ENCODE measurements around the gene KLF15.

KLF15 gene

DNA sequence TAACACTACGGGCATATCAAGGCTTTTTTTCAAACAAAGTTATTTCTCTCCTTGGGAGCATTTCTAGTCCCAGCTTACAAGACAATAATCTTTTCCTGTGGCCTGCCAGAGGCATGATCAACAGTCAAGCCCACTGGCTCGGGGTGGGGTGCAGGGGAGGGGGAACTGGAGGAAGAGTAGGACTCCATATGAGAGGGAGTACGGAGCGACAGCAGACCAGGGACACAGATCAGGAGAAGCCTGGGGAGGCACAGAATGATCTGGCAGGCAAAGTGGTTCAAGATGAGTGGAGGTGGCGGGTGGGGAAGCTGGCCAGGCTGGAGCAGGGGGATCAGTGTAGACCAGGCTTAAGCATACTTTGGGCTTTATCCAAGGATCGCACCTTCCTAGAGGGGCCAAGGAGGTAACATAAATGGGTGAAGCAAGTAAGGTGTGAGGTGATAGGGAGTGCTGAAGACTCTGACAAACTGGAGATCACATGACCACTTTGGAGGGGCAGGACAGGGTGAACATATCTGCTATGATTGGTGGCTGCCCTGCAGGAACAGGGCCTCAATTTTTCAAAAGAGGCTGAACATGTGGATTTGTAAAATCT lies 37.4 kb downstream of the KLF15 start:
- DNase-seq, result no peak

DNA sequence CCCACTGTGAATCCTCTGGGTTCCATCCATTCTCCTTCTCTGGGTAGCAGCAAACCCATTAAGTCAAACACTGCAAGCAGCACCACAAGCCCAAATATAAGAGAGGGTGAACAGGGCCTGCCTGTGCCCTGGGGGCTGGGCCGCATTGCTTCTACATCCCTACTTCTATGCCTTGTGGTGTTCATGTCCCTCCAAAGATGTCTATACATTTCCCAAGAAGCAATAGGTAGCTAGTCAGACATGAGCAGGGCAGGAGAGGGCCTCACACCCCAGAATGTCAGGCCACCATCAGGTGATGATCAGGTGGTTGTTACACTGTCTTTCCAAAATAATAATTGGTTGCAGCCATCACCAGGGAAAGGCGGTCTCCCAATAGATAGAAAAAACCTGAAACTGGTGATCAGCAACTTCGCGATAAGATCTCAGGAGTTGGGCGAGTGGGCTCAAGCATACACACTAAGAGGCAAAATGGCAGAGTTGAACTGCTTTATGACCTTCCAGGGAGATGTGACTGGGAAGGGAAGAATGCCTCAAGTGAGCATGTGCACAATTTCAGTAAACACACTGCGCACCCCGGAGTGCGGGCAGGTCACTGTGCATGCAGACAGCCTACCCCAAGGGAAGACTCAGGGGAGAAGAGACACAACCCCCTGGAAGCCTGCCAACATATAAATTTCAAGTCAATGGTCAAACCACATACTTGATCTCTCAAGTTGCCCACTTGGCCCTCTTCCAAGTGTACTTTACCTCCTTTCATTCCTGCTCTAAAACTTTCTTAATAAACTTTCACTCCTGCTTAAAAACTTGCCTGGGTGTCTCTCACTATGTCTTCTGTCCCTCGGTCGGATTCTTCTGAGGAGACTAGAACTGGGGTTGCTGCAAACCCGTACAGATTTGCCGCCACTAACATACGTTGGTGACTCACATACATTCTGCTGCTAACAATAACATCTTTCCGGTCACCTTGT lies 39.9 kb downstream of the KLF15 start:
- no peak for DNase-seq

DNA sequence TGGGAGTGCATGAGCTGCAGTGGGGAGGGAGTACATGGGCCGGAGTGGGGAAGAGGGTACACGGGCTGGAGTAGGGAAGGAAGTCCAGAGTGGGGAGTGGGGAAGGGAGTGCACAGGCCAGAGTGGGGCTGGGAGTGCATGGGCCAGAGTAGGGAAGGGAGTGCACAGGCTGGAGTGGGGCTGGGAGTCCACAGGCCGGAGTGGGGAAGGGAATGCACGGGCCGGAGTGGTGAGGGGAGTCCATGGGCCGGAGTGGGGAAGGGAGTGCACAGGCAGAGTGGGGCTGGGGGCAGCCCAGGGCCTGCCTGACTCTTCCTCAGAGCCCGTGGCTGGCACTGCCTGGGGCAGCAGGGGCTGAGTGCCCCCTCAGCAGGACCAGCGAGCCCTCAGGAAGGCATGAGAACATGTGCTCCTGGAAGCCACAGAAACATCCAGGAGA lies 40.7 kb downstream of the KLF15 start:
- no peak for DNase-seq

DNA sequence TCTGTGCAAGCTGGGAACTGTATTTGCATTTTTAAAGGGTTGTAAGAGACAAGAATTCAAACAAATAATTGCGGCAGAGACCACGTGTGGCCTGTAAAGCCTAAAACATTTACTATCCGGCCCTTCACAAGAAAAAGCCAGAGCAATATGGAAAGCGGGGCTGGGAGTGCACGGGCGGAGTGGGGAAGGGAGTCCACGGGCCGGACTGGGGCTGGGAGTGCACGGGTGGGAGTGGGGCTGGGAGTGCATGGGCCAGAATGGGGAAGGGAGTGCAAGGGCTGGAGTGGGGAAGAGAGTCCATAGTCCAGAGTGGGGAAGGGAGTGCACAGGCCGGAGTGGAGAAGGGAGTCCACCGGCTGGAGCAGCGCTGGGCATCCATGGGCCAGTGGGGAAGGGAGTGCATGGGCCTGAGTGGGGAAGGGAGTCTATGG lies 41.2 kb downstream of the KLF15 start:
- no peak for DNase-seq

DNA sequence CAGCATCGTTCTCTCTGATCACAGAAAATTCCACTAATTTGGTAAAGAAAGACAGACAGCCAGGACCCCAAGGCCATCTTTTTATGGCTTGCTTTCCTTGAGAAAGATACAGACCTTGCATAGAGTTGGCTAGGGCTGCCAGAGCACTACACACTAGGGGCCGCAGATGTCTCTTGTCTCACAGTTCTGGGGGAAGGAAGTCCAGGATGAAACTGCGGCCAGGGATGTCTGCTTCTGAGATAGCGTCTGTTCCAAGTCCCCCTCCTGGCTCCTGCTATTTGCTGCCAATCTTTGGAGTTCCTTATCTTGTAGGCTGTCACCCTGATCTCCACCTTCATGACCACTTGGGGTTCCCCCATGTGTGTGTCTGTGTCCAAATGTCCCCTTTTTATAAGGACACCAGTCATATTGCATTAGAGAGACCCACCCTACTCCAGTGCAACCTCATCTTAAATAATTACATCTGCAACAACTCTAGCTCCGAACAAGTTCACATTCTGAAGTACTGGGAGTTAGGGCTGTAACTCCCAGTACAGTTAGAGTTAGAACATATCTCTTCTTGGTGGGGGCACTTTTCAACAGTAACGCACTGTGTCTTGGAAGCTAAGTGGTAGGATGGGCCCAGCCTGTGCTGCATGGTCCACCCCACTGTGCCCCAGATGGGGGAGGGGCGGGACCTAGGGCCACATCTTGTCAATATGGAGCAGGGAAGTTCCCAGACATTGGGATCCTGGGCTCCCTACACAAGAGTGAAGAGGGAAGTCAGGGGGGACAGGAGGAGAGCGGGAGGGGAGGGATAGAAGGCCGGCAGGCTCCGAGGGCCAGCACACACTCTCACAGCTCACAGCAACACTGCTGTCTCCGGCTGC lies 42.2 kb downstream of the KLF15 start:
- no peak for DNase-seq

DNA sequence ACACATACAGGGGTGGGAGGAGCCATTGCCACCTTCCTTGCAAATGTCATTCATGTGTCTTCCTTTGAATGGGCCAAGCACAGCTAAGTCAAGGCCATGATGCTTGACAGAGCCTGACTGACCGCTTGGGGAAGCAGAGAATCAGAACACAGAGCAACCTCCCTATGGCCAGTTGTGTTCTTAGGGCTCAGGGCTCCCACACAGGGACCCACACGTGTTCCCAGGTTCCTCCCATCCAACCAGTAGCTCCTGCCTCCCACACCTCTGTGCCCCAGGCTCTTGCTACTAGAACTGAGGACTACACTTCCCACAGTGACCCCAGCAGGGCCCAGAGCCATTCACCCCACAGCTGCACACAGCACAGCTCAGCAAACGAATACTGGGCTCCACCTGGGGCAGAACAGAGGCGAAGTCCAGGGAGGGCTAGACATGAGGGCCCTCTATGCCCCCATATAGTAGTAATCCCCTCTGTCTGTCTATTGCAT lies 42.9 kb downstream of the KLF15 start:
- DNase-seq, result no peak

DNA sequence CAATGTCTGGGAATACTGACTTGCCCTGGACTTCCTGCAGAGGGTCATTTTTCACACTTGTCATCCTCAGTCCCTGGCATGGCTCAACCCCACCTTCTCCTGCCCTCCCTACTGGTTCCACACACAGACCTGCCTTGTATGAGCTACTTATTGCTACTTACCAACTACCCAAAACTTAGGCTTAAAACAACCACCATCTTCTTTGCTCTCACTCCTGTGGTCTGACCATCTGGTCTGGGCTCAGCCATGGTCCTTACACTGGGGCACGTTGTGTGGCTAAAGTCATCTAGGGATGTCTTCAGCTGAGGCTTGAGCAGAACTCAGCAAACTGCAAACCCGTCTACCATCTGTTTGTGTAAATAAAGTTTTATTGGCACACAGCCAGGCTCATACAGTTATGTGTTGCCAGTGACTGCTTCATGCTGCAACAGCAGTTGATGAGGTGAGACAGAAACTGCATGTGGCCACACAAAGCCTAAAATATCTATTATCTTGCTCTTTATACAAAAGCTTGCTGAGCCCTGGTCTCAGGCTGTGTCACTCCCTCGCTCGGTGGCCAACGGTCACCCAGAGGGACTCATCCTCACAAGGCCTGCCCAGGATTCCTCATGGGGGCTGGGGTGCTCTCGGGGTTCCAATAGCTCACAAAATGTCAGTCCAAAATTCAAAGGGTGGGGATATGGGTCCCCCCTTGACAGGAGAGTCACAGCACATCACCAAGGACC lies 43.5 kb downstream of the KLF15 start:
- no peak for DNase-seq

DNA sequence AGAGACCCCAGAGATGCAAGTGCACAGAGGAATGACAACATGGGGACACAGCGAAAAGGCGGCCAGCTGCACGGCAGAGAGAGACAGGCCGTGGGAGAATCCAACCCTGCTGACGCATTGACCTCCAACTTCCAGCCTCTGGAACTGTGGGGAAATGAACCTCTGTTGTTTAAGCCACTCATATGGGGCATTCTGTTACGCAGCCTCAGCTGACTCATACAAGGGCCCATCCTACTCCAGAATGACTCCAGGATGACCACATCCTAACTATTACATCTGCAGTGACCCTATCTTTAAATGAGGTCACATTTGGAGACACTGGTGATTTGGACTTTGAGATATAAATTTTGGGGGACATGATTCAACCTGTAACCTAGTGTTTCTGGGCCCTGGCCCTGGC lies 44.0 kb downstream of the KLF15 start:
- DNase-seq, result no peak

DNA sequence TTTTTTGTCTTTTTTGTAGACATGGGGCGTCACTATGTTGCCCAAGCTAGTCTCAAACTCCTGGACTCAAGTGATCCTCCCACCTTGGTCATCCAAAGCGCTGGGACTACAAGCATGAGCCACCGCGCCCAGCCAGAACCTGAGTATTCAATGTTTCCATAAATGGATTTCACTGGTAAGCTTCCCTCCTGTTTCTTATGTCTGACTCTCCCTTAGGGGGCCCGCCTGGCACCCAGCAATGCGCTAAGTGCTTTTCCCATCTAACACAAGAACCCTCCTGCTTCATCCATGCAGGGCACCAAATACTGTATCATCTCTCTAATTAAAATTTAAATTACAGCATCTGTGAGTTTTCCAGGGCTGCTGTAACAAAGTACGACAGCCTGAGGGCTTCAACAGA lies 44.9 kb downstream of the KLF15 start:
- no peak for DNase-seq

DNA sequence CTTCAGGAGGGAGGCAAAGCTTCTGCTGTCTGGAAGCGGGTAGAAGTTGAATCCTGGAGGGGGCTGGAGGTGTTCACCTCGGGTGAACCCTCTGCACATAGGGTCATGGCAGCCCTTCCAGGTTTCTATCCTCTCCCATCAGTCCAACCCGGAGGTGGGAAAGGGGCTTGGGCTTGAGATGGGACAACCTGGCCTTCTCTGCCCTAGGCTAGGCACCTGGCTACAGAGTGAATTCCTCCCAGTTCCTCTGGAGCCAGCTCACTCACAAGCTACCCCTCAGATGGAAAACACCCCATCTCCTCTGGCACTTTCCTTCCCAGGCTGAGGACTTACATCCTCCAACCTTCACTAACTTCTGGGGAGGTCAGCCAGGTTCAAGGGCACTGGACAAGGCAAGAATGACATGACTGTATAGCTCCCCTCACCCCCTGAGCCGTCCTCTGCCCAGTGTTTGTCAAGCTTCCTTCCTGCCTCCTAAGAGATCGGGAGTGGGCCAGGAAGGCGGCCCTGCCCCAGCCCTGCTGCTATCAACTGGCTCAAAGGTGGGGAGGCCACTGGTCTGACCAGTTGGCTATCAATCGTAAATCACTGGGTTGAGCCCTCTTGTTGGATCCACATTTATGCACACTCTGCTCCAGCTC lies 45.8 kb downstream of the KLF15 start:
- no peak for DNase-seq

DNA sequence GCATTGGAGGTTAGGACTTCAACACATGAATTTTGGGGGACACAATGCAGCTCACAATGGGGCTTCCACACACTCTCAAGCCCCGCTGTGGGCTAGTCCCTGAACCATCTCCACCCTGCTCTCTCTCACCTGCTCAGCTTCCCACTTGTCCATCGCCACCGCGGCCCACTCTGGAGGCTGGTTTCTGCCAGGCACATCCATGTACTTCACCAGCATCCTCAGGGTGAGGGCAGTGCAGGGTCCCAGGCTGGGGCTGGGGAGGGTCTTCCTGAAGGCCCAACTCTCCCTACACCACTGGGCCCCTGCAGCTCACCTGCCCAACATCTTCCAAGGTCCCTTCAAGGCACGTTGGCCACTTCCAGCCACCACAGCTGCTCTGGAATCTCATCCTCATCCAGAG lies 46.4 kb downstream of the KLF15 start:
- DNase-seq, result no peak

DNA sequence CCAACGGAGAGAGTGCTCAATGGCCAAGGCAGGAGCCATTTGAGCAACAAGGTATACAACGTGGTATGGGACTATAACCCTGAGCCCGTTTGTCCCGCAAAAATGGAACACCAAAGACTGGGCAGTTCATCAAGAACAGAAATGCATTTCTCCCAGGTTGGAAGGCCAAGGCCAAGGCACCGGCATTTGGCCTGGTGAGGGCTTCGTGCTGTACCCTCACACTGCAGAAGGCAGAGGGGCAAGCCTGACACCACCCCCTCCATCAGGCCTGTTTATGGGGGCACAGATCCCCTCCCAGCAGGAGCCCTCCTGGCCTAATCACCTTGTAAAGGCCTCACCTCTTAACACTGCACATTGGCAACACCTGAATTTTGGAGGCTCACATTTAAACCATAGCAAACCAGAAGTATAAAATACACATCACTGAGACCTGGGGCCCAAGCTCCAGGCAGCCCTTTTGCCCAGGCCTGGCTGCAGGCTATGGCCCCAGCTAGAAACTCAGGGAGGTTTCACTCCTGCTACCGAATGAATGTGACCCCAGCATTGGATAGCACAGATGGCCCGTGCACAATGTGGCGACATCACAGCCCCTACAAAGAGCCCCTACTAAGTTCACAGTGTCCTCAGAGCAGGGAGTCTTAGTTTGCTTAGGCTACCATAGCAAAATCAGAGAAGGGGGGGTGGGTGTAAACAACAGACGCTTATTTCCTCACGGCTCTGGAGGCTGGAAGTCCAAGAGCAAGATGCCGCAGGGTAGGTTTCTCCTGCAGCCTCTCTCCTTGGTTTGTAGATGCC lies 47.1 kb downstream of the KLF15 start:
- no peak for DNase-seq

DNA sequence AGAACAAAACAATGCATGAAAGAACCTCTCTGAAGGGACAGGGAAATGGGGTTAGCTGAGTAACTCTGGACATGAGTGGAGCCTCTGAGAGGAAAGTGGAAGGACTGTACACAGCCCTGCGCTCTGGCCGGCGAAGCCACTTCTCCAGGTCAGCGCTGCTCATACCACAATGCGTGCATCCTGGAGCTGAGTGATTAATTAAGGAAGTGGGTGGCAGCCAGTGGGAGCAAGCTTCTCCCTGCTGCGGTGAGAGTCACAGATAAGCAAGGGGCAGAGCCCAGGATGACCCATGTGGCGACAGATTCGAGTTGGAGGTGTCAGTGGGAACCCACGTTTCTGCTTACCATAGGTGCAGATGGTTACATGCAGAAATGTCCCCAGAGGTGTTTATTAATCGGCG lies 48.0 kb downstream of the KLF15 start:
- DNase-seq, result no peak

DNA sequence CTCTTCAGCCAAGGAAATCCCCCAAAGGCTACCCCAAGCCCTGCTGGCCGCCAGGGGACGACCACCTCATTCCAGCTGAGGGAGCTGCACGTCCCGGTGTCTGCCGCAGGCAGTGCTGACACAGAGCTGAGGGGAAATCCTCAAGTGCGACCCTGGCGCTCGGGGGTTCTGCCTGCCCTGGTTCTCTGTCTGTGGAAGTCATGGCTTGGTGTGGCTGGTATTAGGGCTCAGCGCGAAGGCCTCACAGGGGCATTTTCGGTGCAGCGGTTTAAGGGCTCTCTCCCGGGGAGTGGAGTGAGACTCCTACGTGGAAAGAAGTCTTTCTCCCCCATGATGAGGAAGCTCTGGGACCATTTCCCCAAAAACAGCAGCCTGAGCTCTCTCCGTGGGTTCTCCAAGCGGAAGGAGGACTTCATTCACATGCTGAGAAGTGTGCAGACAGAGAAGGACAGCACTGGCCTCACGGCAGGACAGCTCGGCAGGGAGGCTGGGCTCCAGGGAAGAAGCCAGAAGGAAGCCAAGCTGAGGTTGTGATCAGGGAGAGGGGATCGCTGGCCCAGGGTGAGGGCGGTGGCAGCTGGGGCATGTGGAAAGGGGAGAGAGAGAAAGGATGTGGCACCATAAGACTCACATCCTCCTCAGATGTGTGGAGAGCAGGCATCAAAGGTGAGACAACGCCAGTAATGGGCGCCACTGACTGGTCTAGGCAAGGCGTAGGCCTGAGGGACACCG lies 48.6 kb downstream of the KLF15 start:
- no peak for DNase-seq

DNA sequence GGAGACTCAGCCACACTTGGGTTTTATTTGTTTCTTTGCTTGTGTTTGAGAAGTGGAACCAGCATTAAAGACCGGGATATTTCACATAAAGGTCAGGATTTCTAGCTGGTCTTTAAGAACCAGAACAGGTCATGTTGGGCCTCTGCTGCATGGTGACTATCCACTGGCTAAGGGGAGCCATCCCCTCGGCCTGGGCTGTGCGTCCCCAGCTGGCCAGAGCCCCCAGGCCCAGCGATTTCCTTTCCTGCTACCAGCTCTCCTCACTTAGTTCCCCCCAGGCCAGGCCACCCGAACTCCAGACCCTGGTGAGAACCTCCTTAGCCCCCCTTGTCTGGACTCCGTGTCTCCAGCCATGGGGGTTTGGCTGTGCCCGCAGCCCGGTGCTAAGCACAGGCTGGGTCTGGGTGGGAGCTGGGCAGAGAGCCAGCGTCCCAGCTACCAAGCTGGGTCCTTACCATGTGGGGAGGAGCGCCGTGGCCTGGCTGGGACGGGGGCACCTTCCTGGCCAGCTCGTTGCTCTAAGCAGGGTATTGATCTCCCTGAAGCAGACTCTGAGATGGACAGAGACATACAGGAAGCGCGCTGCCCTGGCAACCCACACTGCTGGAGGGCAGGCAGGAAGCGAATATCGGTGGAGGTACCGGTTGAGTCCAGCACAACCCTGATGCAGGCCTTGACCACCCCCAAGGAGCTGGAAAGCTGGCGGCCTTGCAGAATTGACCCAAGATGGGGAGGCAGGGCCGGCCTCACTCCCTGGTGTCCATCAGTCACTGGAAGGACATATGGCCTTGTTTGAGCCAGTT lies 49.4 kb downstream of the KLF15 start:
- no peak for DNase-seq

DNA sequence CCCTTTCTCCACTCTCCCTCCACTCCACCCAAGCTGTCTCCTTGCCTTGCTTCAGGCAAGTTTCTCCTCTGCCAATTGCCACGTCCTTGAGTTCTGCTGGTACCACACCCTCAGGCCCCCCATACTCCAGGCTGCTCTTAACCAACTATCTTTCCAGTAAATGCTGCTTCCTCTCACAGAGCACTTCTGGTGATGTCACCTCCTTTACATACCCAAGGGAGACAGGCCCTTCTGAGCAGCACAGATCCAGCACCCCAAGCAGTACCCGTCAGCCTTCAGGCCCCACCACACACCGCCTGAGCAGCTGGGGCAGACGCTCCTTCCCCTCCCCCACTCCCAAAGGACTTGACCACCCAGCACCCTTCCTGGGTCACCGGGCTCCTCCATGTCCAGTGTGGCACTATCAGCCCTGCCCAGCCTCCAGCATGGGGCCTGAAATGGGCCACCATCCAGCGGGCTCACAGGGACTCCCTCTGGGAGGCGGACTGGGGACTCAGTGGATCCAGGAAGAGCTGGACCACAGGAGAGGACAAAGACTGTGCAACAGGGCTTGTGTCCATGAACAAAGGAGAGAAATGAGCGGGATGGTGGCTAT lies 50.2 kb downstream of the KLF15 start:
- DNase-seq, result no peak

DNA sequence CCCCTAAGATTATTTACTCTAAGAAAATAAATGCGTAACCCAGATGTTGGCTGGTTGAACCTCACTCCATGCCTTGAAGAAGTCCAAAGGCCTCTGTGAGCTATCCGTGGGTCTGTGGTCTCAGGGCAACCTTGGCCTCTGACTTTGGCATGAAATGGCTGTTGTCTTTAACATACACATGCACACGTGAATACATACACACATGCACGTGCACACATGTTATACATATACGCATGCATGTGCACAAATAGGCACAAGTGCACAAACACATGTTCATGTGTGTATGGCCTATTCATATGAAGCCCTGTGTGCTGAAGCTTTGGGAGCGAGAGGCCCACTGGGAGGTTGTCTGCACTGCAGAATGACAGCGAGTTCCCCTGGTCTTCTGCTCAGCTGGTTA lies 50.8 kb downstream of the KLF15 start:
- DNase-seq, result no peak

DNA sequence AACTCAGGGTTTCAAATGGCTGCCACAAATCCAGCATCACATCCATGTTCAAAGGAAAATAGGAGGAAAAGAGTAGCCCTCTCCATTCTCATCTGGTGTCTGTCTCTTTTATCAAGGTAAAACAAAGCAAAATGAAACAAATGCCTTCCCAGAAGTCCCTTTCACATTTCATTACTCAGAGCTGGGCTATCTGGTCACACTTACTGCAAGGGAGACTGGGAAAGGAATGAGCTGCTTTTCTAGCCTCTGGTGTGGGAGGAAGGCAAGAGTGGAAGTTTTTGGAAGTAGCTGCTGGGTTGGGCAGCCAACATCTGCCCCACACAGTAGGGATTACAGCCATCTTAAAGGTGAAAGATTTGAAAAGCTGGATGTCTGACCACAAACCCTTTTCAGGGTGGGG lies 51.8 kb downstream of the KLF15 start:
- no peak for DNase-seq

DNA sequence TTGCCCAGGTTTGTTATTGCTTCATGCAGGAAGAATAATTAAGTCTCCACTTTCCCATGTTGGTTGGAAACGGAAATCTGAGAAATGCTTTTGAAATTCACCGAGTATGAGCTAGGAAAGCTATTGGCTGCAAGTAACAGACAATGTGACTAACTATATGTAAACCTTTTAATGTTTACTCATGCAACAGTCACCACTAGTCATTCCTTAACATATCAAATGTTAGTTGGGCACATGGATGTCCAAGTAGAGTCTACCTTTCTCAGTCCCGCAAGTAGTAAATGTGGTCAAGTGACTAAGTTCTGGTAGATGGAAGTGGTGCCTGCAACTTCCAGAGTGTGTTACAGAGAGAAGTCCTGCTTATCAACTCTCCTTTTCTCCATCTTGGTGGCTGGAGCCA lies 52.5 kb downstream of the KLF15 start:
- no peak for DNase-seq
